Amniotic stem cell (primary cell): ENCODE results near the gene RNGTT.
"Not testable (repeated sequence)": the region's sequence is repeated elsewhere in the genome, so short reads cannot be mapped to it uniquely, and the experiment has no call there.

Experiments
- DNase-seq: peaks from one replicate; lab custom pipeline; 2025; lab: John Stamatoyannopoulos, UW

Gene RNGTT

DNA sequence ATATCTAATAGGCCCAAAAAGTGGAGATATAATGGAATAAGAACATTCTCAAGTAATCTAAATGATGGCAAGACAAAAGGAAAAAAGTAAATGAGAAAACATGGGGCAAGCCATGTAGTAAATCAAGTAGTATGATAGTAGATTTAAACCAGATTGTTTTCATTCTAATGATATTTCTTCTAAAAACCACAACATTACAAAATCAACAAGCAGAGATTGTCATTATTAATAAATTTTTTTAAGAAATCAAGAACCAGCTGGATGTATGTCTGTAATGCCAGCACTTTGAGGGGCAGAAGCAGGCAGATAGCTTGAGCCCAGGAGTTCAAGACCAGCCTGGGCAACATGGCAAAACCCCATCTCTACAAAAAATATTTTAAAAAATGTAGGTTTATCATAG is 155.0 kb downstream of the RNGTT start:
- DNase-seq, result no peak

DNA sequence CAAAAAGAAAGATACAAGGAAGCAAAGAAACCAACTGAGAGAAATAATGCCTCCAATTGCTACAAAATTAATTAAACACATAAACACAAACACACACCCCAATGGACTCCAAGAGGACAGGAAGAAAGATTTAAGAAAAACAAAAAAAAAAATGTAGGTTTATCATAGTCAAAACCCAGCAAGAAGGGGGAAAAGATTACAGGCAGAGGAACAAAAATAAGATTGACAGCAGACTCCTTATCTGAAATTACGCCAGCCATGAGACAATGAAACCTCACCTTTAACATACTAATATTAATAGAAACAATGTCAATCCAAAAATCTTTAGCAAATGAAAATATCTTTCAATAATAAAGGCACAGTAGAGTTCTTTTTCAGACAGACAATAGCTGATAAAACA is 155.8 kb downstream of the RNGTT start:
- DNase-seq, result no peak

DNA sequence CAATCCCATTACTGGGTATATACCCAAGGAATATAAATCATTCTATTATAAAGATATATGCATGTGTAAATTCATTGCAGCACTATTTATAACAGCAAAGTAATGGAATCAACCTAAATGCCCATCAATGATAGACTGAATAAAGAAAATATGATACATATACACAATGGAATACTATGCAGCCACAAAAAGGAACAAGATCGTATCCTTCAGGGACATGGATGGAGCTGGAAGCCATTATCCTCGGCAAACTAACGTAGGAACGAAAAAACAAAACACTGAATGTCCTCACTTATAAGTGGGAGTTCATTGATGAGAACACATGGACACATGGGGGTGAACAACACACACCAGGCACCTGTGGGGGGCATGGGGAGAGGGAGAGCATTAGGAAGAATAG is 156.7 kb downstream of the RNGTT start:
- no peak for DNase-seq

DNA sequence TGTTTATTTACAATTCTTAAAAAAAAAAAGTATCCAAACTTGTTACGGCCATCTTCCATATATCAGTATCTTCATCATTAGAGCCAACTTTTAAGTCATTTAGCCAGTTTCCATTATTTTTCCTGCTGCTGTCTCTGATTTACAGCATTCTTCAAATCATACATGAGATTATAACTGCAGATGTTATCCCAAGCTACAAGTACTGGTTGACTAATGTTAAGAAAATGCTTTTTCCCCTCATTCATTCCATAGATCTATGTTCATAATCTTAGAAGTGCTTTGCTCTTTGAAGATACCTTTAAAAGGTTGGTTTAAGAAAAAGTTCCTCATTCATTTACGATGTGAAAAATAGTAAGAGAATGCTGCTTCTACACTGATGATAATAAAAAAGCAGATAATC is 158.7 kb downstream of the RNGTT start:
- peak; percentile 2 for DNase-seq

DNA sequence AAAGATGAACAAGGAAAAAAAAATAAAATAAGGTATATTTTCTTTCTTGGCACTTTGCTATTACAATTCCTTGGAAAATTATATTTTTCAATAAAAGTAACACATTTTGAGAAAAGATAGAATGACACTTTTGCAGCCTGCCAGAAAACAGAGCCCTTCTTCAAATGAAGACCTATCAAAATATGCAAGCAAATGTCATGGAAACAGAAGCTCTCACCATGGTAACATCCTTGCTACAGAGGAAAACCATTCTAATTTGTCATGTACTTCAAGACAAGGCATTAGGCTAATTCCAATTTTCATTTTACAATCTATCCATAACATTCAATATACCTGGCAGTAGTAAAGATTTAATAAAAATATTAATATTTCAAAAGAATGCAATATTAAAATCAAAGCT is 177.9 kb downstream of the RNGTT start:
- no peak for DNase-seq

DNA sequence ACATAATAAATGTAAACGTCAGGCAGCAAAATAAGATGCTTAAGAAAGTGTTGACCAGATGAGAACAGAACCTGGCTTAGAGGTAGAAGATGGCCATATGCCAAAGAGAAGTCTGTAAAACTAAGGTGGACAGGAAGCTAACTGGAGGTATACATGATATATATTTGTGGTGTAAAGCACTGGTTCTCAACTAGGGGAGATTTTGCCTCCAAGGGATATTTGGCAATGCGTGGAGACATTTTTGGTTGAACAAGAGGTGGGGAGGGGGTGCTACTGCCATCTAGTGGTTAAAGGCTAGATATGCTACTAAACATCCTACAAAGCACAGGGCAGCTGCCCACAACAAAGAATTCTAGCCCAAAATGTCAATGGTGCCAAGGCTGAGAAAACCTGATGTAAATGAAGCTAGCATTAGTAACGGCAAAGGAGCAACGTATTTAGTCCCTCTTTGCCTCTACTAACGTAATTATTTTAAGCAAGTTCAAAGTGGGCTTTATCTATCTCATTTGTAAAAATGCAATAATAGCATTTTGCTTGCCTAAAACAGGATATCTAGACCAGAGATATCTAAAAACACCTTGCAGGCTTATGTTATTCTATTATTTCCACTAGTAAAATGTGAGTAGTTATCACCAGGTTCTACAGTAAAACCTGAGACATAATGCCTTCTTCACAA is 182.6 kb downstream of the RNGTT start:
- DNase-seq, result peak; percentile 48

DNA sequence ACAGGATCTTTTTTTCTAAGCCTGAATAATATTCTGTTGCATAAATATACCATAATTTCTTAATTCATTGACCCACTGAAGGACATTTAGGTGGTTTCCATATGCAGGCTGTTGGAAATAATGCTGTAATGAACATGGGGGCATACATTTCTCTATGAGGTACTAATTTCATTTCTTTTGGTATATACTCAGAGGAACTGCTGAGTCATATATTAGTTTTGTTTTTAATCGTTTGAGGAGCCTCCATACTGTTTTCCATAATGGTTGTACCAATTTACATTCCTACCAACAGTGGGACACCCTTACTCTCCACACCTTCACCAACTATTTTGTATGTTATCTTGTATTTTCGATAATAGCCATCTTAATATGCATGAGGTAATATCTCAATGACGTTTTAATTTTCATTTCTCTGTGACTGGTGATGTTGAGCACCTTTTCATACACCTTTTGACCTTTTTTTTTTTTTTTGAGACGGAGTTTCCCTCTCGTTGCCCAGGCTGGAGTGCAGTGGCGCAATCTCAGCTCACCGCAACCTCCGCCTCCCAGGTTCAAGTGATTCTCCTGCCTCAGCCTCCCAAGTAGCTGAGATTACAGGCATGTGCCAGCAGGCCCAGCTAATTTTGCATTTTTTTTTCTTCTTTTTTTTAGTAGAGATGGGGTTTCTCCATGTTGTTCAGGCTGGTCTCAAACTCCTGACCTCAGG is 187.4 kb downstream of the RNGTT start:
- DNase-seq, result no peak

DNA sequence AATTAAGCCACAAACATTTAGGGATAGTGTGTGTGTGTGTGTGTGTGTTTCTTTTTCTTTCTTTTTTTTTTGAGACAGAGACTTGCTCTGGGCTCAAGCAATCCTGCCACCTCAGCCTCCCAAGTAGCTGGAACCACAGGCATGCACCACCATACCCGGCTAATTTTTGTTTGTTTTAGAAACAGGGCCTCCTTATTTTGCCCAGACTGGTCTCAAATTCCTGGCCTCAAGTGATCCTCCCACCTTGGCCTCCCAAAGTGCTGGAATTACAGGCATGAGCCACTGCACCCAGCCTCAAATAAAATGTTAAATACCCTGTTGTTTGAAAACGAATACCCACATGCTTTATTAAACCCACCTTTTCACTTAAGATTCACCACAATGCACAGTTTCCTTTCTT is 195.3 kb downstream of the RNGTT start:
- not testable (repeated sequence) for DNase-seq

DNA sequence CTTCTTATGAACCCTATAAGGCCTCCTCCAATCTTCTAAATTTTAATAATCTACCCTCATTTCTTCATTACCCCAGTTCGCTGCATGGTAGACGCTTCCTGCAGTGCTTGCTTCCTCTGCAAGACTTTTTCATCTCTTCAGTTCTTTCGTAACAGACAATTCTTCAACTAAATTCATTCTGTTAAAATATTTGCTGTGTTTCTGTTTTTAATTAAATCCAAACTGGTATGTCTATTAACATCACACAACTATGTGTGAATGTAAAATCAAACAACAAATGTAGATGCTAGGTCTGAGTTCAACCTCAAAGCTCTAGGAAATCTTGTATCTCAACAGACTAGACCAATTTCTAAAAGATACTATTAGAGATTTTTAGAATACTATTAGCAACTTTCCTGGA is 199.3 kb downstream of the RNGTT start:
- no peak for DNase-seq

DNA sequence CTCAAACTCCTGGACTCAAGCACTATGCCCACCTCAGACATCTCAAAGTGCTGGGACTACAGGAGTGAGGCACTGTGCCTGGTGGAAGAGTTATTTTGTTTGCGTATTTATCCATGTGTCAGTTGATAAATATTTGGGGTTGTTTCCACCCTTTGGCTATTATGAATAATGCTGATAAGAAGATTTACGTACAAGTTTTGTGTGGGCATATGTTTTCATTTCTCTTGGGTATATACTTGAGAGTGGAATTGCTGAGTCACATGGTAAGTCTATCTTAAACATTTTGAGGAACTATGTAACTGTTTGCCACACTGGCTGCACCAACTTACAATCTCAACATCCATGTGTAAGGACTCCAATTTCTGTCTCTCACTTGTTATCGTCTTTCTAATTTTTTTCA is 200.3 kb downstream of the RNGTT start:
- no peak for DNase-seq

DNA sequence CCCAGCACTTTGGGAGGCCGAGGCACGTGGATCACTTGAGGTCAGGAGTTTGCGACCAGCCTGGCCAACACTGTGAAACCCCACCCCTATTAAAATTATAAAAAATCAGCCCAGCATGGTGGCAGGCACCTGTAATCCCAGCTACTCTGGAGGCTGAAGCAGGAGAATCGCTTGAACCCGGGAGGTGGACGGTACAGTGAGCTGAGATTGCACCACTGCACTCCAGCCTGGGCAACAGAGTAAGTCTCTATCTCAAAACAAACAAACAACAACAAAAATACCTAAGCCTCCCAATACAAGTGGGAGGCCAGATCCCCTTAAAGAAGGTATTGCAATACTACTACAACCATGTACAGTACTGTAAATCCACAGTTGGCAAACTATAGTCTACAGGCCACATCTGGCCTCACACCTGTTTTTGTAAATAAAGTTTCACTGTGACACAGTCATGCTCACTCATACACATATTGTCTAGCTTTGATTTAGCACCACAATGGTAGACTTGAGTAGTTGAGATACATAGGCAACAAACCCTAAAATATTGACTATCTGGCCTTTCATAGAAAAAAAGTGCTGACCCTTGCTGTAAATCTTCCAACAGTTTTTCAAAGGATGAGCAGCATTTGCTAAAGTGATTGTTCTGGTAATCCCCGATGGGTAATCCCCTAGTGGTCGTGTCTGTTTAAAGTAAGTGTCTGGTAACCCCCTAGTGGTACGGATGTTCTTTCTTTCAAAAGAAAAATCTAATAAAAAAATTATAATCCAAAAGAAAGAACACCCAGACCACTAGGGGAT is 202.0 kb downstream of the RNGTT start:
- no peak for DNase-seq

DNA sequence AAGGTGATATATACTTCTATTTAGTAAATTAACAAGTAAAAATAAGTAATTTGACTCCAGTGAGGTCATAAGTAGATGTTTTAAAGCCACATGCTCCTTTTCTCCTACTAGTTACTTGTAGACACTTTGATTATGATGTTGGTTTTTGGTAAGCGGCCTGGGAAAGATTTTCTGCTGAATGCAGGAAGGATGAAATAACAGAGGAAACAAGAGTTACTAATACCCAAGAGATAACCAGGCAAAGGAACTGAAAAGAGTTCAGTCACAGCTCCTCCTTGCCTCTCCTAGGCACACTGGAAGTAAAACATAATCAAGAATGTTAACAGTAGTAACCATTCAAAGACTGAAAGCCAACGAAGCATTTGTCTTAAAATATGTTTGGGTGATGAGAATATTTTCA is 203.3 kb downstream of the RNGTT start:
- DNase-seq, result no peak

DNA sequence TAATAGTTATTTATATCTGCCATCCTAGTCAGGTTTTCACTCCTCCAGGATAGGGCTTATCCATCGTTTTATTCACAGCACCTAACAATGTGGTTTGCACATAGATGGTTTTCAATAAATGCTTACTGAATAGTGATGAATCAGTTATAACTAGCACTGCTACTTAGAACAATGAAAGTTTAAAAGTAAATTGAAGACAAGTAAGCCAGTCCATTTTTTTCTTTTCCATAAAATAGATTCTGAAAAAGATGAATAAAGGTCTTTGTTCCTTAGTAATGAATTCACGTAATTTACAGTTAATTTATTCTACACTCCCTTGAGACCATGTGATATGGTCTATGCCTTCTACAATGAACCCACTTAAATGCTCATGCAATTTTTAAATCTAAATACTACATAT is 212.5 kb downstream of the RNGTT start:
- no peak for DNase-seq

DNA sequence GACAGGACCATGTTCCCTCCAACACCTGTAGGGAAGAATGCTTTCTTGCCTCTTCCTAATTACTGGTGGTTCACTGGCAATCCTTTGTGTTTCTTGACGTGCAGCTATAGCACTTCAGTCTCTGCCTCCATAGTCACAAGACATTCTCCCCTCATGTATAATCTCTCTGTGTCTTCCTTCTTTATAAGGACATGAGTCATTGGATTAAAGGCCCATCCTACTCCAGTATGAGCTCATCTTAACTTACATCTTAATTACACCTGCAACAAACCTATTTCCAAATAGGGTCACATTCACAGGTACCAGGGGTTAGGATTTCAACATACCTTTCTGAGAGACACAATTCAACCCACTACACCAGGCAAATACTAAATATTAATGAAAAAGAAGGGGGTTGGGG is 213.6 kb downstream of the RNGTT start:
- no peak for DNase-seq

DNA sequence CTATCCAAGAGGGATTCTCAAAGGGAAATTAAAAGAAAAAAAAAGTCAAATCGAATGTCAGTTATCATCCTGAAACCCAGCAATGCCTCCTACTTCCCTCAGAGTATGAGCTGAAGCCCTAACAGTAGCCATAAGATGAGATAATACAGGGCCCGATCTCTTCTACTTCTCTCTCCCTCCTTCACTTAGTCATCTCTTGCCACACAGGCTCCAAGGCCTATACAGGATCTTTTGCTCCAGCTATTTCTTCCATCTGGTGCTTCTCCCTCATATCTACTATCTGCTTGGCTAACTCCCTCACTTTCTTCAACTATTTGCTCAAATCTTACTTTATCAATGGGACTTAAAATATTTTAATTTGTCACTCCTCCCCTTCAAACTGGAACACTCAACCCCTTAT is 215.3 kb downstream of the RNGTT start:
- DNase-seq, result no peak

DNA sequence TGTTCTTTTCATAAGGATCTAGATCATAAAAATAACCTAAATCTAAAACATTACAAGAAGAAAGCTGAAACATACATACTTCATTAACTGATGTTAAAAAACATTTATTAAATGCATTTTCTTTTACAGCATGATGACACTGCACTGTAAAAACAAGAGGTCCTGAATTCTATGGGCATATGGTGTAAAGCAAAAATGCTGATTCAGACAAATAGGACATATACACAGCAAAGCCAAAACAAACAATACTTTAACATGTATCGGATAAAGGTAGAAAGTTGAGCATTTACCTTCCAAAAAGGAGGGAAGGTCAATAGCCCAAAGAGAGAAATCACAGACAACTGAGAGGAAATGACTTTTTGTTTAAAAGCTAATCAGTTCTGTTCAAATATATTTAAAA is 221.5 kb downstream of the RNGTT start:
- no peak for DNase-seq

DNA sequence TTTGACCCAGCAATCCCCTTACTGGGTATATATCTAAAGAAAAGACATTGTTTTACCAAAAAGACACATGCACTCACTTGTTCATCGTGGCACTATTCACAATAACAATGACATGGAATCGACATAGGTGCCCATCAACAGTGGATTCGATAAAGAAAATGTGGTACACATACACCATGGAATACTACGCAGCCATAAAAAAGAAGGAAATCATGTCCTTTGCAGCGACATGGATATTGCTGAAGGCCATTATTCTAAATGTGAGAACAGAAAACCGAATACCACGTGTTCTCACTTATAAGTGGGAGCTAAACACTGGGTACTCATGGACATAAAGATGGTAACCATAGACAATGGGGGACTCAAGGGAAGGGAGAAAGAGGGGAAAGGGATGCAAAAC is 222.3 kb downstream of the RNGTT start:
- DNase-seq, result no peak

DNA sequence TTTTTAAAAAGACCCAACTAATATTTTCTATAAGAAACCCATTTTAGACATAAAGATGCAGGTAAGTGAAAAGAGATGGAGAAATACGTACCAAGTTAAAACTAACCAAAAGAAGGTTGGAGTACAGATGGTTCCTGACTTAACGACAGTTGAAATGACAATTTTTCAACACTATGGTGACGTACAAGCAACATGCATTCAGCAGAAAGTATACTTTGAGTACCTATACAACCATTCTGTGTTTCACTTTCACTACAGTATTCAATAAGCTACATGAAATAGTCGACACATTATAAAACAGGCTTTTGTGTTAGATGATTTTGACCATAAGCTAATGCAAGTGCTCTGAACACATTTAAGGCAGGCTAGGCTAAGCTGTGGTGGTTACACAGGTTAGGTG is 228.9 kb downstream of the RNGTT start:
- DNase-seq, result no peak

DNA sequence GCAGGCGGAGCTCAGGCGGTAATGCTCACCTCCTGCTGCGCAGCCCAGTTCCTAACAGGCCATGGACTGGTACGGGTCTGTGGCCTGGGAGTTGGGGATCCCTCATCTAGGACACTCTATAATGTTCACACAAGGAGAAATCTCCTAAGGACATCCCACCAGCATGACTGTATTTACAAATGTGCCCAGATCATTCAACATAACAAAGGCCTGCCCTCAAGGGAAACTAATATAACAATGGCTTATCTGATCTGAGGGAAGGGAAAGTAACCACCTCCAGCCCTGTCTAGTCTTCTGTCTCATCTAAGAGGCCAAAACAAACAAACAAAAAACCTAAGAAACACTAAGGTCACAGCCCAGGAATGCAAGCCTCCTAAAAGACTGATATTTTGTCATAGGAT is 232.8 kb downstream of the RNGTT start:
- no peak for DNase-seq

DNA sequence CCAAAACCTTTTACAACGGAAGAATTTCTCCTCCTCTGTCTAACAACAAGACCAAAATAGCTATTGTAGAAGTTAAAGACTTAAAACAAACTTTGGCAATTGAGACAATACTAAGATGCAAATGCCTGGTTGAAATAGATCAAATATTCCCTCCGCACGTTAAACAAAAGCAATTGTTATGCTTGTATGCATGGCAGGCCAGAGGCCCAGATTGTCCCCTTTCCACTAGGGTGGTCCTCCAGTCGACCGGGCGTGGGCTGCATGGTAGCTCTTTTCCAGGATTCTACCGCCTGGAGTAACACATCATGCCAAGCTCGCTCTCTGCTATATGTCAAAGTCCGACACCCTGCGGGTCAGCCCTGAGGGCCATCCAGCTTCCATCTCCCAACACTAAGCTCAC is 234.7 kb downstream of the RNGTT start:
- no peak for DNase-seq

DNA sequence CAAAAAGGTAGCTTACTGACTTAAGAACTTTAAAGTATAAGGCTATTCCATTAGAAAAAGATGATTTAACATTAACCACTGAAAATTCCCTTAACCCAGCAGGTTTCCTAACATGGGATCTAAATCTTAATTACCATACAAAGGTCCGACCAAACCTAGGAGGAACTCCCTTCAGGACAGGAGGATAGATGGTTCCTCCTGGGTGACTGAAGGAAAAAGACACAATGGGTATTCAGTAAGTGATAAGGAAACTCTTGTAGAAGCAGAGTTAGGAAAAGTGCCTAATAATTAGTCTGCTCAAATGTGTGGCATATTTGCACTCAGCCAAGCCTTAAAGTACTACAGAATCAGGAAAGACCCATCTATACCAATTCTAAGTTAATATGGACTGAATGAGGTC is 237.0 kb downstream of the RNGTT start:
- DNase-seq, result not testable (repeated sequence)

DNA sequence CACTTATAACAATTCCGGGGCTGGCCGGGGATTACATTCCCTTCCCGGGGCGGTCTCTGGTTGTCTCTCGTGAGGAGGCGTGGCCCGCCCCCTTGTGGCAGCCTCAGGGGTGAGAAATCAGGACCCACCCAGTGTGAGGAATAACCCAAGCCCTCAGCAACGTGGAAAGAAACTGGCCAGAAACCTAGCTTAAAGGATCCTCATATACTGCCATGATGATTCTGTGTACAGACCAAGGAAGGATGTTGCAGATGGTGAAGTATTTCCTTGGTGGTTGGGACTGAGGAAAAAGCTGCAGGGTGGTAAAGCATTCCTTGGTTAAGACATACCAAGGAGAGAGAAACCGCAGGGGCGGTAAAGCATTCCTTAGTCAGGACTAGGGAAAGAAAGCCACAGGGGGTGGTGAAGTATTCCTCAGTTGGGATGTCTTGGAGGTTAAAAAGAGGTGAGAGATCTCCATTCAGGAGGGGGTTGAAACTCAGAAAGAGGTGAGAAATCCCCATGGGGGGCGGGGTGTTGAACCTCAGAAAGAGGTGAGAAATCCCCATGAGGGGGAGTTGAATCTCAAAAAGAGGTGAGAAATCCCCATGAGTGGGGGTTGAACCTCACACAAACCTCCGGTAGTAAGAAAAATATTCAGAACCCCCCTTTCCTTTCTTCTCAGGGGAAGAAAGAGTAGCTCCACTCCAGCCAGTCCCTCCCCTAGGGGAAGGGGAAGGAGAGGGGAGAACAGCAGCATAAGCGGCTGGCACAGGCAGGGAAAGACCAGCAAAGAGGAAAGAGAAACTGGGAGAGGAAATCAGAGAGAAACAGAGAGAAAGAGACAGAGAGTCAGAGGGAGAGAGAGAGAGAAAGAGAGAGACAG is 238.1 kb downstream of the RNGTT start:
- DNase-seq, result peak; percentile 9
